Esophagus (tissue), 2 donors: ENCODE data around the gene SHROOM3. TPM values are rescaled to one million over a fixed set of nuclear protein-coding genes. Genes with fewer than 3 reads are reported as not detected.

Experiments used
- H3K27ac ChIP-seq, 2 donors: one replicate each; pipeline ENCODE4 v1.5.1; 2013; ENCODE audit warnings: low read depth in 2 of 2, mild to moderate bottlenecking in 2 of 2, inconsistent platforms in 1 of 2, low read length in 1 of 2, moderate library complexity in 1 of 2
- H3K27me3 ChIP-seq, 2 donors: one replicate each; pipeline ENCODE4 v1.6.1; 2013; ENCODE audit warnings: low read length in 2 of 2, control low read depth in 1 of 2, mild to moderate bottlenecking in 1 of 2; ENCODE audit not compliant: insufficient read depth in 2 of 2, control insufficient read depth in 1 of 2
- H3K36me3 ChIP-seq, 2 donors: one replicate each; pipeline ENCODE4 v1.6.1; 2013; ENCODE audit warnings: low read length in 1 of 2; ENCODE audit not compliant: control insufficient read depth in 2 of 2, insufficient read depth in 2 of 2
- H3K4me1 ChIP-seq, 2 donors: one replicate each; pipeline ENCODE4 v1.6.1; 2013; ENCODE audit warnings: low read length in 1 of 2; ENCODE audit not compliant: control insufficient read depth in 2 of 2, insufficient read depth in 2 of 2
- H3K4me3 ChIP-seq, 2 donors: one replicate each; pipeline ENCODE4 v1.5.1; 2013; ENCODE audit warnings: low read length in 2 of 2, mild to moderate bottlenecking in 2 of 2, low read depth in 1 of 2, moderate library complexity in 1 of 2
- H3K9me3 ChIP-seq, 2 donors: one replicate each; pipeline ENCODE4 v1.6.1; 2013; ENCODE audit warnings: mild to moderate bottlenecking in 2 of 2, low read depth in 1 of 2, low read length in 1 of 2, moderate library complexity in 1 of 2; ENCODE audit not compliant: control insufficient read depth in 2 of 2, insufficient read depth in 1 of 2
- WGBS, 2 donors: extraction: QIAGEN DNeasy Blood & Tissue Kit; methylation state at CpG; one replicate each; pipeline ENCODE4 v1.1.7; 2013; 5-methylcytosine and 5-hydroxymethylcytosine counted together
- polyA plus RNA-seq, 2 donors: library from polyadenylated mRNA; stranded (reverse); fragments of 200-250 nt; gene quantifications; one replicate each; pipeline ENCODE4 v1.2.3, GENCODE V29; 2013
- donor health status: healthy with polysubstance abuse.
- donor health status: Bipolar disorder and iron deficiency.

SHROOM3 gene
- polyA plus RNA-seq, 2 donors, result 14.2 to 15.3 TPM

DNA sequence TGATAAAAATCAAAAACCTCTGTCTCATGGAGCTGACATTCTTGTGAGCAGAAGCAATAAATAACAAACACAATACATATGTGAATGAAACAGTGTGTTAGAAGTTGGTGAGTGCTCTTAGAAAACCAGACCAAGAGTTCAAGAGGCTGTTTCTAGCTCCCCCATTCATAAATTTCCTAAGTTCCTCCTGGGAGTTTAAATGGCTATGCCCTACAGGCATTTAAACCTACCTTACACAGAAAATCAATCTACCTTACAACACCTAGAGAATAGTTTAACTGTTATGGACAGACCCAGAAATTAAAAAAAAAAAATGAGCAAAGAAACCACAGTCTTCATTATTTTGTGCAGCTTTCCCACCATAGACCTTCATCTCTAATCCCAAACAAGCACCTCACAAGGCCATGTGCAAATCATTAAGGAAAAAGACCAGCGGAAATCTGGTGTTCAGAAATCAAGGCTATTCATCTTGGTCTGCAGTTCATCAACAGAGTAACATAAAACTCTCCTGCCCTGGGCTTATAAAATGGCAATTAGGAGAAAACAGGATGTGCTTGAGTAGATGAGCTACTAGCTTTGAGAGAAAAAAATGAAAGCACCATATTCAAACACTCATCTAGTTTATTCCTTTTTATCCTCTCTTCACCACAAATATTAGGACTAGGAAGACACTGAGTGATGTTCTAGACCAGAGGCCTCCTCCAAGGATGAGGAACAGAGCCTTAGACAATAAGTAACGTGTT, 147.2 kb downstream of the SHROOM3 start:
- Histone ChIP-seq H3K4me3 (no peak overlapping the region), H3K9me3 (no peaks in the 10 kb centered on the region), H3K36me3 (no peaks in the 10 kb centered on the region), H3K27me3 (no peaks in the 10 kb centered on the region), H3K27ac (no peak overlapping the region), H3K4me1 (peaks cover 0 to 4% of the 10 kb centered on the region in 2 donors)
- 80 to 83% methylated on average over 2 of the region's 2 CpGs for WGBS, 2 donors

DNA sequence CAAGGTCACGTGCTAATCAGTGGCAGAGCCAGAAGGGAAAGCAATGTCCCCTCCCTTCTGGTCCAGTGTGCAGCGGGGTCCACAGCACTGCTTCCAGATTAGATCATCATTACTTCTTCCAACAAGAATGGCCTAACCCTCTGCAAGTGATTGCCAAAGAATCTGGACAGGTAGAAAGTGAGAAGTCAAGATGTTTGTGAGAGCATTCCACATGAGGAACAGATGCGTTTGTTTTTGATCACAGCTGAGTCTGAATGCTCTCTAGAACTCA, 147.7 kb downstream of the SHROOM3 start:
- no peaks in the 10 kb centered on the region for H3K36me3 ChIP-seq
- no peaks in the 10 kb centered on the region for H3K9me3 ChIP-seq
- WGBS, 2 donors, result 72 to 89% methylated on average over 3 of the region's 3 CpGs
- H3K27me3 ChIP-seq, result no peaks in the 10 kb centered on the region
- H3K27ac ChIP-seq, result no peak overlapping the region
- peaks cover 0 to 4% of the 10 kb centered on the region in 2 donors for H3K4me1 ChIP-seq
- H3K4me3 ChIP-seq, result no peak overlapping the region

DNA sequence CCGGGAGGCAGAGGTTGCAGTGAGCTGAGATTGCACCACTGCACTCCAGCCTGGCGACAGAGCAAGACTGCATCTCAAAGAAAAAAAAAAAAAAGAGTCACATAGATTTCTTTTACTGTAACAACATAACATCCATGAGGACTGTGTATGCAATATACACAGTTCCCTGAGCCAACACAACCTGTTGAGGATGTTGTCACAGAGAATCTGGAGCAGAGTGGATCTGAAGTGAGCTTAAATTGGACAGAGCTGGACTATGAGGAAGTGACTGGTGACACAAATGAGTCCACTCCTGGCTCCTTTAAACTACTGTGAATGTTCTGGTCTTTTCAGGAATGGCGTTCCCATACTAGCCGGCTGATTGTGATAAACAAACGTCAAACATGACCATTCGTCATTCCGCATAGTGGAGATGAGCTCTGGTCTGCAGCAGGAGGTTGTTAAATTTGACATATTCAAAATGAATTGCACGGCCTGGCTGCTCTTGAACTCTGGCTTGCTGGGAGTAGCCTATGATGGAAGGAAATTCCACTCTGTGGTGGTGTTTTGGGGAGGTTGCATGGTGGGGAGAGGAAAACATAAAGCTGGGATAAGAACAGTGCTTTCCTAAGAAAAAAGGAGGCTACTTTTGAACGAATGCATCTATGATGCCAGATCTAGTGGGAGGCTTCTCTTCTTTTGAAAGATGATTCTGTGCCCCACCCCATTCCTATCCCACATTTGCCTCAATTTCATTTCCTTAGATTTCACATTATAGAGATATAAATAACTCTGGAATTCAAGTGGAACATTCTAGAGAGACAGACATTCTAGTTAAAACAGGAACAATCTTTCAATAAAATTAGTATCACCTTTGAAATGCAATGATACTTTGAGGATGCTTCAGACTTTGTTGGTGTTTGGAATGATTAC, 149.5 kb downstream of the SHROOM3 start:
- 68 to 70% methylated on average over 9 of the region's 9 CpGs for WGBS, 2 donors
- H3K27ac ChIP-seq, result no peak overlapping the region
- H3K4me1 ChIP-seq, result peaks cover 0 to 4% of the 10 kb centered on the region in 2 donors
- H3K4me3 ChIP-seq, result no peak overlapping the region
- H3K36me3 ChIP-seq, result no peaks in the 10 kb centered on the region
- no peaks in the 10 kb centered on the region for H3K27me3 ChIP-seq
- H3K9me3 ChIP-seq, result no peaks in the 10 kb centered on the region

DNA sequence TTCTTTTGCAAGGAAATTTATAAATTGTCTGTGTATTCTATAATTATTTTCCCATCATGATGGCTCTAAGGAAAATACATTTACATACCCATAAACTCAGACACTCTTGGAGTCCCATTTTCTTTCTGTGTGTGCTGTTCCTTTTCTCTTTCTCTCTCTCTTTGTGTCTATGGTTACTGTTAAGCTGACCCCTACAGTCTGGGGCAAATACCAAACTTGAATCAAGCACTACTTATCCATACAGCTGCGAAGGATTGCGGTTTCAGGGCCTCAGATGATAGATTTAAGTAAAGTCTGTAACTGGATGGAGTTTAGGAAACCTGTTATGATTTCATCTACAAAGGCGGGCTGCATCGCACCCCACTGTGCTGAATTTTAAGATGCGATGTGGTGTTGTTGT, 150.2 kb downstream of the SHROOM3 start:
- Histone ChIP-seq H3K27me3 (no peaks in the 10 kb centered on the region), H3K4me3 (no peak overlapping the region), H3K9me3 (no peaks in the 10 kb centered on the region), H3K4me1 (peaks cover 0 to 4% of the 10 kb centered on the region in 2 donors), H3K27ac (no peak overlapping the region), H3K36me3 (no peaks in the 10 kb centered on the region)
- 73 to 79% methylated on average over 5 of the region's 5 CpGs for WGBS, 2 donors

DNA sequence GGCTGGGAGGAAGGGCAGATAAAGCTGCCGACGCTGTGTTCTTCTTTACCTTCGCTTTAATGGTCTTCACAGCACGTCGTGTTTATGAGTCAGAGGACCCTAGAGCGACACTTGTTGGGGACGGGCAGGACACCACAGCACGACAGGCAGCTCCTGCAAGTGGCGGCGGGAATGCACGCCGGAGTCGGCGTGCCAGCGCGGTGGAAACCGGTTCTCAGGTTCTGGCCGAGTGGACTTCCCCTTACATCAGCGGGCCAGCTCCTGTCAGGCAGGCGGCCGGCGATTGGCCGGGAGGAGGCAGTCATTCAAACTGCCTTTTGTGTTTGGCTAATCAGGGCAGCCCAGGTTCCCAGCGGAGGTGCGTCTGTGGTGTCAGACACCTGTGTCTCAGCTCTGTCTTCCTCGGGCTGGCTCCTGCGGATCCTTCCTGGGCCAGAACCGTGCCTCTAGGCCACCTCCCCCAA, 150.9 kb downstream of the SHROOM3 start:
- Histone ChIP-seq H3K27me3 (no peaks in the 10 kb centered on the region), H3K4me1 (peaks cover 0 to 4% of the 10 kb centered on the region in 2 donors), H3K36me3 (no peaks in the 10 kb centered on the region), H3K9me3 (no peaks in the 10 kb centered on the region), H3K27ac (peak overlapping the region; percentile 15 to 75), H3K4me3 (peak overlapping the region; percentile 32 to 62)
- whole genome bisulfite sequencing, 2 donors, result 13 to 16% methylated on average over 28 of the region's 28 CpGs

DNA sequence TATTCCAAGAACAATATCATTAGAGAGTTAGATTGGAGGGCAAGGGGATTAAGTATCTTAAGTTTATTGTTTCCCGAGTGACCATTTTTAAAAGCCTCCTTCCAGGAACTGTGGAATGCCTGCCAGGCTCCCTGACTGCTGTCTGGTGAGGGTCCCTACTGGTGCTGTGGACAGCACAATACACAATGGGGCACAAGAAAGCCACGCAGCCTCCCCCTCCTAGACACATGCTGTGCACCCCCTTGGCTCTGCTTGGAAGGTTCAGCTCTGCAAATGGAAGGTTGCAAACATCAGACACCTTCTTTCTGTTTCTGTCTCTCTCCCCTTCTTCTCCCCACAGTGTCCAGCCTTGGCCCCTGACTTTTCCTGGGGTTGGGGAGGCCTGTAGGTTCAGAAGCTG, 153.2 kb downstream of the SHROOM3 start:
- 77 to 83% methylated on average over 2 of the region's 2 CpGs for WGBS, 2 donors
- no peak overlapping the region for H3K4me3 ChIP-seq
- peaks cover 0 to 4% of the 10 kb centered on the region in 2 donors for H3K4me1 ChIP-seq
- H3K9me3 ChIP-seq, result no peaks in the 10 kb centered on the region
- no peaks in the 10 kb centered on the region for H3K27me3 ChIP-seq
- H3K27ac ChIP-seq, result peak overlapping the region in 1 of 2 donors; percentile 17
- H3K36me3 ChIP-seq, result no peaks in the 10 kb centered on the region

DNA sequence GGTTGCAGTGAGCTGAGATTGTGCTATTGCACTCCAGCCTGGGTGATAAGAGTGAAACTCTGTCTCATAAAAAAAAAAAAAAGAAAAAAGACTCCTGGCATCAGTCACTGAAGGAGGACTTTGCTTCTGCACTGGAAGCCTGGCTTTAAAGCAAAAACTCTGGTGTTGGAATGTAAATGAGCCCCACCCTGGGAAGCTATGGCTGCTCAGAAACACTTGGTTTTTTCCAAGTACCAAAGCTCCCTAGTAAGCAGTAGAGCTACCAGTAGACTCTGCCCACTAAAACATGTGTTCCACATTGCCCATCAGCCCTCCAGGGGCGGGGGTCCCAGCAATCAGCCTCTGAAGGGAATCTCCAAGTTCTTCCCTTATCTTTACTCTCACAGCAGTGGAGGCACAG, 154.4 kb downstream of the SHROOM3 start:
- 9 to 33% methylated on average over 1 of the region's 1 CpG for WGBS, 2 donors
- peak overlapping the region in 1 of 2 donors; percentile 25 for H3K27ac ChIP-seq

DNA sequence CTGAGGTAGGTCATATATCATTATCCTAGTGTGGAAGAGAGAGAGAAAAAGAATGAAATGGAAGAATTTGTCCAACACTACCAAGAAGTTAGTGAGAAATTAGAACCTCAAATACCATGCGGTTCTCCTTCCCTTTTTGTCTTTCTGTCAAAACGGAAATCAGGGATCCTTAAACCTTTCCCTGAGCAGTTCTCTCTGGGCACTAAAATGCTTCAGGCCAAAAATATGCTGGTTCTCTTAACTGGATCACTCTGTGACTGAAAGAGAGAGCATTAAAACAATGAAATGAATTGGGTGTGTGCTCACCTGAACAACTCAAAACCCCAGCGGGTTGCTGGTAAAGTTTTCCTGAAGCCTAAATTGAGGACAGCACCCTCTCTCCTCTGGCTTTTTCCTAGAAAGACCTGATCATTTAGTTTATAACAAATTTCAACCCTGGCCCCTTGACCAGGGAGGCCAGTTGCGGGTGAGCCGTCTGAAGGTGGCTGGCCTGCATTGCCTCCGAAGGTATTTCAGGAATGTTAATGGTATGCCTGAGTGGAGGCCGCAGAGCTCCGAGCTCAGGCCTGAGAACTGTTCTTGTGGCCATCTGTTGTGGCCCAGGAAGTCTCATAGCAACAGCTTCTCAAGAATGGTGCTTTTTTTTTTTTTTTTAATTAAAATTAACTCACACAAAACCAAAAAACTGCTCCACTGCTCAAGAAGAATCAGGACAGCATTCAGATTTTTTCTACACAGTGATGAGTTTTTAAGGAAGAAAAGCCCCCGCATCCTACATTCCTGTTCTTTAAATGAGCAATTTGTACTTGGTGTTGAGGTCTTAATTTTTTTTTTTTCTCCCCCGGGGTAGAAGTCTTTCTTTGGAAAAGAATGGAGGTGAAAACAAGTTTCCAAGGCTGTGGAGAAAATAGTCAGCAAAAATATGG, 155.1 kb downstream of the SHROOM3 start:
- H3K27ac ChIP-seq, result peak overlapping the region in 1 of 2 donors; percentile 17
- no peaks in the 10 kb centered on the region for H3K36me3 ChIP-seq
- WGBS, 2 donors, result 69 to 70% methylated on average over 10 of the region's 10 CpGs
- no peaks in the 10 kb centered on the region for H3K27me3 ChIP-seq
- peaks cover 0 to 4% of the 10 kb centered on the region in 2 donors for H3K4me1 ChIP-seq
- H3K4me3 ChIP-seq, result no peak overlapping the region
- no peaks in the 10 kb centered on the region for H3K9me3 ChIP-seq

More for the DNA sequence above, 154.4 kb downstream of the SHROOM3 start:
- no peaks in the 10 kb centered on the region for H3K27me3 ChIP-seq
- no peaks in the 10 kb centered on the region for H3K9me3 ChIP-seq
- no peaks in the 10 kb centered on the region for H3K36me3 ChIP-seq
- H3K4me1 ChIP-seq, result peaks cover 0 to 4% of the 10 kb centered on the region in 2 donors
- no peak overlapping the region for H3K4me3 ChIP-seq

DNA sequence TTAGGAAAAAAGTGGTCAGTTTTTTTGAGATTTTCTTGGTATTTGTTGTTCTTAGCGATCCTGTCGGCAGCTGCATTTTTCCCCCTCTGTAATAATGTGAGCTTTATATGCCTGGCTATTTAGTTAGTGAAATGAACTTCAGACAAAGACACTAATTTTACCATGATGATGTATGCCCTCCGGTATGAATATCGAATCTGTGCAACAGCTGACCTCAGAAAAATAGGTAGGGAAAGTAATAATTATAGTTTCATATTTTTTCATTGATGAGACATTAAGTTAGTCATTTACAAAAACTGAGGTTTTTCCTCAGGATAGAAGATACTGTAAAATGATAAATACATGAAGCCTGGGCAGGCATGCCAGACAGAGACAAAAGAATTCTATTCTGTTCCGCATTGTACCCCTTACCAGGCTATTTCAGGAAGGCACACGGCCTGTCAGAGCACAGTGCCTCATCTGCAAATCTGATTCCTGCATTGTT, 155.8 kb downstream of the SHROOM3 start:
- Histone ChIP-seq H3K27me3 (no peaks in the 10 kb centered on the region), H3K27ac (no peak overlapping the region), H3K4me3 (no peak overlapping the region), H3K9me3 (no peaks in the 10 kb centered on the region), H3K4me1 (peaks cover 0 to 4% of the 10 kb centered on the region in 2 donors), H3K36me3 (no peaks in the 10 kb centered on the region)
- 65 to 71% methylated on average over 6 of the region's 6 CpGs for WGBS, 2 donors
